Measurements from ENCODE around the gene HINT1.

Gene HINT1

GRCh38 chr5:131206772-131207171 is 41.7 kb upstream of the HINT1 start:
- TF ChIP-seq CTCF (conservative IDR thresholded peaks at IDR 0.05) (no peak), ZFX (IDR thresholded peaks at IDR 0.05) (no peak)
- no peak overlapping the region for H3K27ac ChIP-seq

GRCh38 chr5:131206061-131206460 is 41.0 kb upstream of the HINT1 start:
- H3K27ac ChIP-seq = no peak overlapping the region
- no peak for TF ChIP-seq CTCF (conservative IDR thresholded peaks at IDR 0.05)
- no peak for TF ChIP-seq ZFX (IDR thresholded peaks at IDR 0.05)

GRCh38 chr5:131204964-131205363 is 39.9 kb upstream of the HINT1 start:
- TF ChIP-seq ZFX (IDR thresholded peaks at IDR 0.05) (no peak), CTCF (conservative IDR thresholded peaks at IDR 0.05) (no peak)
- no peak overlapping the region for H3K27ac ChIP-seq

GRCh38 chr5:131200560-131200959 is 35.5 kb upstream of the HINT1 start:
- TF ChIP-seq CTCF (conservative IDR thresholded peaks at IDR 0.05) = no peak
- TF ChIP-seq ZFX (IDR thresholded peaks at IDR 0.05) = no peak
- no peak overlapping the region for H3K27ac ChIP-seq

- H3K27ac ChIP-seq = no peak overlapping the region
- no peak for TF ChIP-seq ZFX (IDR thresholded peaks at IDR 0.05)
- TF ChIP-seq CTCF (conservative IDR thresholded peaks at IDR 0.05) = no peak
Measured at GRCh38 chr5:131198625-131199024, 33.6 kb upstream of the HINT1 start.

GRCh38 chr5:131196331-131196730 is 31.3 kb upstream of the HINT1 start:
- TF ChIP-seq CTCF (conservative IDR thresholded peaks at IDR 0.05) (no peak), ZFX (IDR thresholded peaks at IDR 0.05) (no peak)
- H3K27ac ChIP-seq = no peak overlapping the region

GRCh38 chr5:131195696-131196095 is 30.6 kb upstream of the HINT1 start:
- TF ChIP-seq CTCF (conservative IDR thresholded peaks at IDR 0.05) = no peak
- TF ChIP-seq ZFX (IDR thresholded peaks at IDR 0.05) = no peak
- no peak overlapping the region for H3K27ac ChIP-seq

All from C4-2B (cell line).